ENCODE results near the gene IGSF21.

The IGSF21 gene

GRCh38 chr1:18396247-18396980 lies 288.8 kb downstream of the IGSF21 start:
- peak; percentile 39 for DNase-seq (ENCODE audit: low spot score)
- FAIRE-seq = no peak

DNA sequence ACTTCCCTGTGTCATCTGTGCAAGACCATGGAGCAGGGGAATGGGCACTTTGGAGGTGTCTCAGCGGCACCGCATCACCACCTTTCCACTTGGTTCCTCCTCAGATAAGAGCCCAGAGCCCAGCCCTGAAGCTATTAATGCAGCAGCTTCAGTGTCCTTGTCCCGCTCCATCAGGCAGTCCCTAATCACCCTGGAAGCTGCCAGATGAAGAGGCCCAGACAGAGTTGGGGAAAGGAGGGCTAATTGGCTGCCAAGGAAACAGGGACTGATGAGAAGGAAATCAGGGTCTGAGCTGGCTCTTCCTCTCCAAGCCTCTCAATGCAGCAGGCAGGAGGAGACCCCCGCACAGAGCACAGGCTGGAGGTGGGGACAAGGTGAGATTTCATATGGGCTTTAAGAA lies 290.0 kb downstream of the IGSF21 start:
- DNase-seq (ENCODE audit: low spot score) = no peak
- no peak for FAIRE-seq

DNA sequence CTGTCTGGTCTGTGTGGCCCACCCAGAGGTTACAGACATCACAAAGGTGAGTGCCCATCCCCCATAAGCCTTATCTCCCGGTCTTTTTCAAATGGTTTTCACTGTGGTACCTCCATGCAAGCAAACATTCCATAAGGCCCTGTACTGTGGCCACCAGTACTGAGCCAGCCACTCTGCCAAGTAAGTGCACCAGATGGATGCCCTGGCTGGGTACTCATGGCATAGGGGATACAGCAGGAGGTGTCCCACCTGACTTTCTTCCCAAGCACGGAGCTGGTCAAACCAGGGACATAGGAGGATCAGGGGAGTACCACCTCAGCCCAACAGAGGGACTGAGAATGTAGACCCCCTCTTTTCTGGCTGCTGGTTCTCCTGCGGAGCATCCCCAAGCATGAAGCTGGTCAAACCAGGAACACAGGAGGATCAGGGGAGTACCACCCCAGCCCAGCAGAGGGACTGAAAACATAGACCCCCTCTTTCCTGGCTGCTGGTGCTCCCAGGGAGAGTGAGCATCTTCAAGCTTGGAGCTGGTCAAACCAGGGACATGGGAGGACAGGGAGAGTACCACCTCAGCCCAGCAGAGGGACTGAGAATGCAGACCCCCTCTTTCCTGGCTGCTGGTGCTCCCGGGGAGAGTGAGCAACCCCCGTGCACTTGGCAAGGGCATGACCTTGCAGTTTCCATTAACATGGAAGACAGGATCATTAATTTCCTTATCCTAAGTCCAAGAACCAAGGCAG lies 291.4 kb downstream of the IGSF21 start:
- DNase-seq (ENCODE audit: low spot score) (no peak), FAIRE-seq (no peak)

- FAIRE-seq (no peak), DNase-seq (ENCODE audit: low spot score) (no peak)
These were observed 292.9 kb downstream of the IGSF21 start for GRCh38 chr1:18400347-18401102.

- DNase-seq (ENCODE audit: low spot score) = no peak
These were observed 294.3 kb downstream of the IGSF21 start for GRCh38 chr1:18401921-18402320.

GRCh38 chr1:18404460-18404859 lies 296.9 kb downstream of the IGSF21 start:
- FAIRE-seq = no peak
- DNase-seq (ENCODE audit: low spot score) = no peak

More at GRCh38 chr1:18401921-18402320, 294.3 kb downstream of the IGSF21 start:
- no peak for FAIRE-seq

DNA sequence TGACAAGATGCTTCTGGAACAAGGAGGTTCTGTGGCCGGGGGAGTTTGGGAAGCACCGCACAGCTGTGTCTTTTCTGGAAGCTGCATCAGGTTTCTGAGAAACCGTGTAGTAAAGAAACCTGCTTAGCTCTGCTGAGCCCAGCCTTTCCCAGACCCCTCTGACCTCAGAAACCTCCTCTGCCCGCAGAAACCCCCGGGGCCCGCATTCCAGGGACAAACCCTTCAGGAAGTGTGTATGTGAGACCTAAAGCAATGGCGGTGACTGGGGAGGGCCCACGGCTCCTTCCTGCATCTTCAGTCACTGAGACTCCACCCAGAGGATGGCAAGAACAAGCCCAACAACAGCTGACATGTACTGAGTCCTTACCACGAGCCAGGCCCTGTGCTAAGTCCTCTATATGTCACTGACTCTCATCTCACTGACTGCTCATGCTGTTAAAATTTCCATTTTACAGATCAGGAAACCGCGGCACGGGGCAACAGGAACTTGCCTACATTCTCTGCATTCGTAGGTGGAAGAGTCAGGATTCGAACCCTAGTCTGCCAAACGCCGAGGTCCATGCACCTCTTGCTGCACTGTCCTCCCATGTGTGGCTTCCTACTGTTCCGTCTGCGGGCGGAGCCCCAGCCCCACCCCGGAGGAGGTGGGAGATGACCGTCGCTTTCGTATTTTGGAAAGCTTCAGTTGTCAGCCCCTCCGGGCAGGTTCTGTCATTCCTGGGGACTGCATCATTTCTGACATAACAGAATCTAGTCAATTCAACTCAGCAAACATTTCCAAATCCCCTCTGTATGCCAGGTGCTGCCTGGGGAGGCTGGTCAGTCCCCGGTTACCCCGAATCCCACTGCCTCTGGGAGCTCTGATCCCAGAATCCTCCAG lies 299.8 kb downstream of the IGSF21 start:
- DNase-seq (ENCODE audit: low spot score) = no peak
- FAIRE-seq = no peak

DNA sequence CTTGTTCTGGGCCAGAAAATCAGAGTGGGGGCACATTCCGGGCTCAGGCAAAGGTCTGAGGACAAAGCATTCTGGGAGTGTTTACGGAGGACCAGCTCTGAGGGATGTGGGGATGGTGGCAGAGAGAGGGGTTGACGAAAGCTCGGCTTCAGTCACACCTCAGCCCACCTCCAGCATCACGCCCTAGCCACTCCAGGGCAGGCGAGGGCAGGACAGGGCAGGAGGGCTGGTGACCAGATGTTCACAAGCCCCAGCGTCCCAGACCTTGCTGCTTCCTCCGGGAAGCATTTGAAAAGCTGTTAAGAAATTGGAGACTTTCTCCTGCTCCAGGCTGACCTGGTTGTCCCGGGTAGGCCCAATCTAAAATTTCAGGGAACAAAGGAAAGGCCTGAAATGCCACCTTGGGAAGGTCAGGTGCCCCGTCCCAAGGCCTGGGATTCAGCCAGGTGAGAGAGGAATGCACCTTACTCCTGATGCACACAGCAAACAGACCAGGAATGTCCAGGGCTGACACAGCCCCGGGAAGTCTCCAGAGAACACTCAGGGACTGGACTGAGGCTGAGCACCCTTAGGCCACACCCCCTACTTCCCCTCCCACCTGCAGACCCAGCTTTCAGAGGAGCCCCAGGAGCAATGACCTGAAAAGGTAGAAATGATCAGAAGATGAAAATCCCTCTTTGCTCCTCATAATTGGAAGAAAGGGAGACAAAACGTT lies 301.2 kb downstream of the IGSF21 start:
- DNase-seq (ENCODE audit: low spot score) (no peak), FAIRE-seq (no peak)

GRCh38 chr1:18409609-18410237 lies 302.1 kb downstream of the IGSF21 start:
- no peak for DNase-seq (ENCODE audit: low spot score)
- FAIRE-seq = no peak

- DNase-seq (ENCODE audit: low spot score) = no peak
- FAIRE-seq = no peak
These were observed 302.8 kb downstream of the IGSF21 start for GRCh38 chr1:18410407-18410806.

- FAIRE-seq (no peak), DNase-seq (ENCODE audit: low spot score) (no peak)
These were observed 303.7 kb downstream of the IGSF21 start for GRCh38 chr1:18411321-18411720.

- FAIRE-seq = no peak
- DNase-seq (ENCODE audit: low spot score) = no peak
These were observed 304.4 kb downstream of the IGSF21 start for GRCh38 chr1:18411820-18412641.

DNA sequence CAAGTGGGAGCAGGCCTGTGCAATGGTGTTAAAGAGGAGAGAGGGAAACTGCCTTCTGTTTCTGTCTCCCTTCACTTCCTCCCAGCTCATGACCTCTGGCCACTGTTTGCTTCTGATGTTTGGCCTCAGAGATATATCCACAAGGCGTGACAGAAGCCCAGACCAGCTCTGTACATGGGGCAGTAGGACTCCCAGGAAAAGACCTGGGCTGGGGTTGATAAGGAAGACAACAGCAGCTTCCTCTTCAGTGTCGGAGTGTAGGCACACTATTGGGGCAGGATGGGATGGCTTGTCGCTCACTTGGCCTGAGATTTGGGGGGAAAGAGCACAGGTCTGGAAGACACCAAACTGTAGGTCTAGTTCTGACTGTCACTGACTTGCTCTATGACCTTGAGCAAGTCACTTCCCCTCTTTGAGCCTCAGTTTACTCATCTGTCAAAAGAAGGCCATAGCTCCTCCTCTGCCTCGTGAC lies 305.3 kb downstream of the IGSF21 start:
- FAIRE-seq (no peak), DNase-seq (ENCODE audit: low spot score) (no peak)

DNA sequence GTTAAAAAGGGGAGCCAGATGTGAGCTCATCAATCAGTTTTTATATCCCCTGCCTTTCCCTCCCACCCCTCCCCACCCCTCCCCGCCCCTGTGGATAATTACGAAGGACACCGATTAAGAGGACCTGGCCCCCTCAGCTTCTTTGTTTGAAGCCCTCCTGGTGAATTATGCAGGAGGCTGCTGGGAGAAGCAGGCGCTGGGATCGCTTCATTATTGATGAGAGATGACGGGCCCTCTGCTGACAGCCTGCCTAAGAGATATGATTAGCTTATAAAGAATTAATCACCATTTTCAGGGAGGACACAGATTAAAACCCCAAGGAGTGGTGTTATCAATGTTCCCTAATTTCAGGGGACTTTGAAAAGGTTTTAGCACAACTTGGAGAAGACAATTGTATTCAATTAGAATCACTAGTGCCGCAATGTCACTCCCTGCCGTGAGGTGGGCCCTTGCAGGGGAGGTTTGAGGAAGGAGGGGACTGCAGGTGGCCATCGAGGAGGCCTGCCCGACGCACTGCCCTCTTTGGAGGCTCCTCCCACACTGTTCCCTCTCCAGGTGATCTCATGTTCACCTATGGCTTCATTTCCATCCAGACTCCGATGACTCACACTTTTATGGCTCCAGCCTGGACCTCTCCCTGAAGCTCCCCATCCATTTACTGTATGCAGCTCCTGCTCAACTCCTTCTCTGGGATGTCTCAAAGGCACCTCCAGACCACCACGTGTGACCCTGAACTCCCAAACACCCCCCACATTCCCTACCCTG lies 306.1 kb downstream of the IGSF21 start:
- DNase-seq (ENCODE audit: low spot score) (peak; percentile 23), FAIRE-seq (no peak)

- no peak for DNase-seq (ENCODE audit: low spot score)
- no peak for FAIRE-seq
These were observed 306.7 kb downstream of the IGSF21 start for GRCh38 chr1:18414321-18414720.

- DNase-seq (ENCODE audit: low spot score) (no peak), FAIRE-seq (no peak)
These were observed 307.4 kb downstream of the IGSF21 start for GRCh38 chr1:18414872-18415447.

GRCh38 chr1:18415448-18416027 lies 307.9 kb downstream of the IGSF21 start:
- DNase-seq (ENCODE audit: low spot score) (no peak), FAIRE-seq (no peak)

Data from urothelium cell line (cell line).